H1 (cell line): ENCODE measurements around the gene WNK4.

Experiments
- EGR1 ChIP-seq: IDR thresholded peaks from 2 replicates; pipeline ENCODE4 v1.6.1; 2011; ENCODE audit warnings: low read depth, low read length, borderline replicate concordance
- GABPA ChIP-seq: IDR thresholded peaks from 2 replicates; pipeline ENCODE4 v1.6.1; 2011; ENCODE audit warnings: mild to moderate bottlenecking, low read length, moderate library complexity, borderline replicate concordance; ENCODE audit not compliant: insufficient read depth
- KDM1A ChIP-seq: fragments of 200-600, 300-600 bp; sonication (generic); IDR thresholded peaks from 2 replicates; pipeline ENCODE4 v1.7.1; 2016; ENCODE audit warnings: mild to moderate bottlenecking, low read length, borderline replicate concordance
- POLR2A ChIP-seq, 2 experiments: IDR thresholded peaks; 1 replicate in 1 of 2; 2 replicates in 1 of 2; pipeline ENCODE4 v1.6.1; 2011; ENCODE audit warnings: low read depth in 2 of 2, low read length in 2 of 2, mild to moderate bottlenecking in 2 of 2; ENCODE audit errors: control extremely low read depth in 1 of 2
- RAD21 ChIP-seq, 2 experiments: IDR thresholded peaks in 1 of 2; conservative IDR thresholded peaks in 1 of 2; 2 replicates each; pipeline ENCODE4 v1.6.1; 2011; ENCODE audit warnings: low read depth in 2 of 2, low read length in 2 of 2, improper control_type of control experiment in 1 of 2, inconsistent platforms in 1 of 2, mild to moderate bottlenecking in 1 of 2, moderate library complexity in 1 of 2
- TF ChIP-seq, protein P1 (sequence below): IDR thresholded peaks from 2 replicates; pipeline ENCODE4 v1.6.1; 2011; ENCODE audit warnings: low read length, improper control_type of control experiment
- TF ChIP-seq, protein P2 (sequence below): fragments of 300-600 bp; sonication (generic); IDR thresholded peaks from 2 replicates; pipeline ENCODE4 v1.7.1; 2012; ENCODE audit warnings: low read length, moderate library complexity, mild to moderate bottlenecking, inconsistent platforms; ENCODE audit not compliant: insufficient replicate concordance

DNA sequence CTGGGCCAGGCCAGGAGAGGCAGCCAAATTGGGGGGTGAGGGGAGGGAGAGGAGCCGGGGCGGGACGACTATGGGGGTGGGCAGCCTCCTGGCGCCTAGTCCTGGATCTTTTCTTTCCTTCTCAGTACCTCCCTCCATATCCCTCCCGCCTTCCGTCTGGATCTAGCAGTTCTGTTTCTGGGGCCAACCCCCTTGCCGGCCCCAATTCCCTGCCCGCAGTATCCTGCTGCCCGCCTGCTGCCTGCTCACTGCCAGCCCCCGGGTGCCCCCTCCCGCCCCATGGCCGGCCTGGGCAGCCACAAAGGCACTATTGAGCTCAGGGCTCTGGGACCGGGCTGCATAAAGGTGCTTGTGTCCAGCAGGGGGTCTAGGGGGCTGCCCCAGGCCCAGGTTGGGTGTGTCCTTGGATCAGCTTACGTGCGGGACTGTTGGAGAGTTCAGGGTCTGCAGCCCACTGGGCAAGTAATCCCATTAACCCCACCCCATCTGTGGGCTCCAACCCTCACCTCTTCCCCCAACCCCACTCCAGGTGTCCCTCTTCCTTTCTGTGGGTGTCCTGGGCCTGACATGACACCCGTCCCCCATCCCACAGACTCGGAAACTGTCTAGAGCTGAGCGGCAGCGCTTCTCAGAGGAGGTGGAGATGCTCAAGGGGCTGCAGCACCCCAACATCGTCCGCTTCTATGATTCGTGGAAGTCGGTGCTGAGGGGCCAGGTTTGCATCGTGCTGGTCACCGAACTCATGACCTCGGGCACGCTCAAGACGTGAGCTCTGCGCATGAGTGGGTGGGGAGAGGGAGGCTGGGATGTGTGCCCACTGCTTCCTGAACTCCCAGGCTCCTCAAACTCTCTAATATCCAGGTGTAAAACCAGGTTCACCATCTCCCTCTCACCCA, 2.0 kb downstream of the WNK4 start:
- TF ChIP-seq RAD21 (IDR thresholded peaks at IDR 0.05 in 1 of 2, conservative IDR thresholded peaks at IDR 0.05 in 1 of 2; ENCODE audit: low read depth in 2 of 2, low read length in 2 of 2) (no peak), EGR1 (no peak), POLR2A (IDR thresholded peaks at IDR 0.05; ENCODE audit: control extremely low read depth in 1 of 2, low read depth in 2 of 2, low read length in 2 of 2) (no peak), KDM1A (no peak), GABPA (no peak)
- TF ChIP-seq, protein P1, sequence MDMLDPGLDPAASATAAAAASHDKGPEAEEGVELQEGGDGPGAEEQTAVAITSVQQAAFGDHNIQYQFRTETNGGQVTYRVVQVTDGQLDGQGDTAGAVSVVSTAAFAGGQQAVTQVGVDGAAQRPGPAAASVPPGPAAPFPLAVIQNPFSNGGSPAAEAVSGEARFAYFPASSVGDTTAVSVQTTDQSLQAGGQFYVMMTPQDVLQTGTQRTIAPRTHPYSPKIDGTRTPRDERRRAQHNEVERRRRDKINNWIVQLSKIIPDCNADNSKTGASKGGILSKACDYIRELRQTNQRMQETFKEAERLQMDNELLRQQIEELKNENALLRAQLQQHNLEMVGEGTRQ, result no peak
- TF ChIP-seq, protein P2, sequence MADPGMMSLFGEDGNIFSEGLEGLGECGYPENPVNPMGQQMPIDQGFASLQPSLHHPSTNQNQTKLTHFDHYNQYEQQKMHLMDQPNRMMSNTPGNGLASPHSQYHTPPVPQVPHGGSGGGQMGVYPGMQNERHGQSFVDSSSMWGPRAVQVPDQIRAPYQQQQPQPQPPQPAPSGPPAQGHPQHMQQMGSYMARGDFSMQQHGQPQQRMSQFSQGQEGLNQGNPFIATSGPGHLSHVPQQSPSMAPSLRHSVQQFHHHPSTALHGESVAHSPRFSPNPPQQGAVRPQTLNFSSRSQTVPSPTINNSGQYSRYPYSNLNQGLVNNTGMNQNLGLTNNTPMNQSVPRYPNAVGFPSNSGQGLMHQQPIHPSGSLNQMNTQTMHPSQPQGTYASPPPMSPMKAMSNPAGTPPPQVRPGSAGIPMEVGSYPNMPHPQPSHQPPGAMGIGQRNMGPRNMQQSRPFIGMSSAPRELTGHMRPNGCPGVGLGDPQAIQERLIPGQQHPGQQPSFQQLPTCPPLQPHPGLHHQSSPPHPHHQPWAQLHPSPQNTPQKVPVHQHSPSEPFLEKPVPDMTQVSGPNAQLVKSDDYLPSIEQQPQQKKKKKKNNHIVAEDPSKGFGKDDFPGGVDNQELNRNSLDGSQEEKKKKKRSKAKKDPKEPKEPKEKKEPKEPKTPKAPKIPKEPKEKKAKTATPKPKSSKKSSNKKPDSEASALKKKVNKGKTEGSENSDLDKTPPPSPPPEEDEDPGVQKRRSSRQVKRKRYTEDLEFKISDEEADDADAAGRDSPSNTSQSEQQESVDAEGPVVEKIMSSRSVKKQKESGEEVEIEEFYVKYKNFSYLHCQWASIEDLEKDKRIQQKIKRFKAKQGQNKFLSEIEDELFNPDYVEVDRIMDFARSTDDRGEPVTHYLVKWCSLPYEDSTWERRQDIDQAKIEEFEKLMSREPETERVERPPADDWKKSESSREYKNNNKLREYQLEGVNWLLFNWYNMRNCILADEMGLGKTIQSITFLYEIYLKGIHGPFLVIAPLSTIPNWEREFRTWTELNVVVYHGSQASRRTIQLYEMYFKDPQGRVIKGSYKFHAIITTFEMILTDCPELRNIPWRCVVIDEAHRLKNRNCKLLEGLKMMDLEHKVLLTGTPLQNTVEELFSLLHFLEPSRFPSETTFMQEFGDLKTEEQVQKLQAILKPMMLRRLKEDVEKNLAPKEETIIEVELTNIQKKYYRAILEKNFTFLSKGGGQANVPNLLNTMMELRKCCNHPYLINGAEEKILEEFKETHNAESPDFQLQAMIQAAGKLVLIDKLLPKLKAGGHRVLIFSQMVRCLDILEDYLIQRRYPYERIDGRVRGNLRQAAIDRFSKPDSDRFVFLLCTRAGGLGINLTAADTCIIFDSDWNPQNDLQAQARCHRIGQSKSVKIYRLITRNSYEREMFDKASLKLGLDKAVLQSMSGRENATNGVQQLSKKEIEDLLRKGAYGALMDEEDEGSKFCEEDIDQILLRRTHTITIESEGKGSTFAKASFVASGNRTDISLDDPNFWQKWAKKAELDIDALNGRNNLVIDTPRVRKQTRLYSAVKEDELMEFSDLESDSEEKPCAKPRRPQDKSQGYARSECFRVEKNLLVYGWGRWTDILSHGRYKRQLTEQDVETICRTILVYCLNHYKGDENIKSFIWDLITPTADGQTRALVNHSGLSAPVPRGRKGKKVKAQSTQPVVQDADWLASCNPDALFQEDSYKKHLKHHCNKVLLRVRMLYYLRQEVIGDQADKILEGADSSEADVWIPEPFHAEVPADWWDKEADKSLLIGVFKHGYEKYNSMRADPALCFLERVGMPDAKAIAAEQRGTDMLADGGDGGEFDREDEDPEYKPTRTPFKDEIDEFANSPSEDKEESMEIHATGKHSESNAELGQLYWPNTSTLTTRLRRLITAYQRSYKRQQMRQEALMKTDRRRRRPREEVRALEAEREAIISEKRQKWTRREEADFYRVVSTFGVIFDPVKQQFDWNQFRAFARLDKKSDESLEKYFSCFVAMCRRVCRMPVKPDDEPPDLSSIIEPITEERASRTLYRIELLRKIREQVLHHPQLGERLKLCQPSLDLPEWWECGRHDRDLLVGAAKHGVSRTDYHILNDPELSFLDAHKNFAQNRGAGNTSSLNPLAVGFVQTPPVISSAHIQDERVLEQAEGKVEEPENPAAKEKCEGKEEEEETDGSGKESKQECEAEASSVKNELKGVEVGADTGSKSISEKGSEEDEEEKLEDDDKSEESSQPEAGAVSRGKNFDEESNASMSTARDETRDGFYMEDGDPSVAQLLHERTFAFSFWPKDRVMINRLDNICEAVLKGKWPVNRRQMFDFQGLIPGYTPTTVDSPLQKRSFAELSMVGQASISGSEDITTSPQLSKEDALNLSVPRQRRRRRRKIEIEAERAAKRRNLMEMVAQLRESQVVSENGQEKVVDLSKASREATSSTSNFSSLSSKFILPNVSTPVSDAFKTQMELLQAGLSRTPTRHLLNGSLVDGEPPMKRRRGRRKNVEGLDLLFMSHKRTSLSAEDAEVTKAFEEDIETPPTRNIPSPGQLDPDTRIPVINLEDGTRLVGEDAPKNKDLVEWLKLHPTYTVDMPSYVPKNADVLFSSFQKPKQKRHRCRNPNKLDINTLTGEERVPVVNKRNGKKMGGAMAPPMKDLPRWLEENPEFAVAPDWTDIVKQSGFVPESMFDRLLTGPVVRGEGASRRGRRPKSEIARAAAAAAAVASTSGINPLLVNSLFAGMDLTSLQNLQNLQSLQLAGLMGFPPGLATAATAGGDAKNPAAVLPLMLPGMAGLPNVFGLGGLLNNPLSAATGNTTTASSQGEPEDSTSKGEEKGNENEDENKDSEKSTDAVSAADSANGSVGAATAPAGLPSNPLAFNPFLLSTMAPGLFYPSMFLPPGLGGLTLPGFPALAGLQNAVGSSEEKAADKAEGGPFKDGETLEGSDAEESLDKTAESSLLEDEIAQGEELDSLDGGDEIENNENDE, result no peak
